GM12892 (cell line): Measurements from ENCODE around the gene DNASE1L3.
A peak's percentile ranks its signal among the peaks of the same experiment; 100 is the strongest.

Experiments
- DNase-seq: peaks from one replicate; pipeline ENCODE4 v3.0.0; 2011; ENCODE audit not compliant: insufficient read length
- FAIRE-seq: peaks from 2 replicates; lab custom pipeline; 2011; peaks lifted over from hg19 to GRCh38; lab: Jason Lieb, UNC
- POLR2A ChIP-seq: IDR thresholded peaks from 2 replicates; pipeline ENCODE4 v1.6.1; 2011; ENCODE audit warnings: low read depth, low read length, control low read depth
- POLR2AphosphoS5 ChIP-seq: IDR thresholded peaks from 2 replicates; pipeline ENCODE4 v1.6.1; 2011; ENCODE audit warnings: low read depth, low read length, control low read depth
- TAF1 ChIP-seq: IDR thresholded peaks from 2 replicates; pipeline ENCODE4 v1.6.1; 2011; ENCODE audit warnings: low read depth, mild to moderate bottlenecking, control low read depth, low read length, borderline replicate concordance

DNASE1L3 gene

DNA sequence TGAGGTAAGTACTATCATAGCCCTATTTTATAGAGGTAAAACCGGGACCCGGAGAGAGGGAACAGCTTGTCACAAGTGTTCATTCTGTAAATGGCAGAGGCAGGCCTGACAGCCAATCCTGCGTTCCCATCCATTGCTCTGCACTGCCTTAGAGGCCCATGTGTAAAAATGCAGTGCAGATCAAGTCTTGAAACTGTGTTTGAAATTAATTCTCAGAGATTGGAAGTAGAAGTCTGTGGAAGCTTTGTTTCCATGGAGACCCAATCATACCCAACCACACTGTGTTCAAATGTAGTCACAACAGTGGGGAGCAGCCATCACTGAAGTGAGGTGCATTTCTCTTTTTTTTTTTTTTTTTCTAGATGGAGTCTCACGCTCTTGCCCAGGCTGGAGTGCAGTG is 13.1 kb upstream of the DNASE1L3 start:
- FAIRE-seq (no peak), DNase-seq (no peak)
- TF ChIP-seq POLR2AphosphoS5 = no peak
- no peak for TF ChIP-seq POLR2A
- TF ChIP-seq TAF1 = no peak

GRCh38 chr3:58222161-58222724 is 11.5 kb upstream of the DNASE1L3 start:
- DNase-seq (no peak), FAIRE-seq (no peak)

DNA sequence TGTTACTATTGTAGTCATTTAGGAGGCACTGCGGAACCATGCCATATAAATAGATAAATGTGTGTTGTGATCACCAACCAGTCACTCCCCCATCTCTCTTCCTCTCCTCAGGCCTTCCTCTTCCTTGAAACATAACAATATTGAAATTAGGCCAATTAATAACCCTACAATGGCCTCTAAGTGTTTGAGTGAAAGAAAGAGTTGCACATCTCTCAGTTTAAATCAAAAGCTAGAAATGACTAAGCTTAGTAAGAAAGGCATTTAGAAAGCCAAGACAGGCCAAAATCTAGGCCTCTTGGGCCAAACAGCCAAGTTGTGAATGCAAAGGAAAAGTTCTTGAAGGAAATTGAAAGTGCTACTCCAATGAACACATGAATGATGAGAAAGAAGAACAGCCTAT is 8.1 kb upstream of the DNASE1L3 start:
- peak; percentile 56 for FAIRE-seq
- TF ChIP-seq TAF1 = no peak
- no peak for TF ChIP-seq POLR2A
- TF ChIP-seq POLR2AphosphoS5 = no peak
- no peak for DNase-seq

More at GRCh38 chr3:58222161-58222724, 11.5 kb upstream of the DNASE1L3 start:
- no peak for TF ChIP-seq POLR2A

- TF ChIP-seq POLR2AphosphoS5 (no peak), POLR2A (no peak), TAF1 (no peak)
- peak; percentile 90 for FAIRE-seq
- DNase-seq = no peak
Observed at GRCh38 chr3:58217209-58217811, 6.5 kb upstream of the DNASE1L3 start.

GRCh38 chr3:58216496-58217195 is 5.9 kb upstream of the DNASE1L3 start:
- DNase-seq = no peak
- FAIRE-seq = no peak
- TF ChIP-seq POLR2AphosphoS5 (no peak), TAF1 (no peak), POLR2A (no peak)

DNA sequence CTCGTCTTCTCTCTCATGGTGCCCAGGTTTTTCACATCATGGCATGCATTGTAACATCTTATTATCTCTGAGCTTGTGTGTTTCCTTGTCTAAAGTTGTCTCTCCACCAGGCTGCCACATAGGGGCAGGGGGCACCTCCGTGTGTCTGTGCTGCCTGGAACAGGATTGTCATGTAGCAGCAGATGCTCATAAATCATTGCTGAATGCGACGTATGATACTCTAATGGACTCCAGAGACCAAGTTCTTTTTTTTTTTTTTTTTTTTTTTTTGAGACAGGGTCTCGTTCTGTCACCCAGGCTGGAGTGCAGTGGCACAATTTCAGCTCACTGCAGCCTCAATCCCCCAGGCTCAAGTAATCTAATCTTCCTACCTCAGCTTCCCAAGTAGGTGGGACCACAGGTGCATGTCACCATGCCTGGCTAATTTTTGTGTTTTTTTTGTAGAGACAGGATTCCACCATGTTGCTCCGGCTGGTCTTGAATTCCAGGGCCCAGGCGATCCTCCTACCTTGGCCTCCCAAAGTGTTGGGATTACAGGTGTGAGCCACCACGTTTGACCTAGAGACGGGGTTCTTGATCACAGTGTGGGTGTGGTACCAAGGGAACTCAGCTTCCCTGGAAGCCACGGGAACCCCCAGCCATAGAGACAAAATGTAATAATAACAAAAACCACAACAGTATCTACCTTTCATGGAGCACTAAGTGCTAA is 4.7 kb upstream of the DNASE1L3 start:
- no peak for DNase-seq
- TF ChIP-seq POLR2A (no peak), POLR2AphosphoS5 (no peak)
- no peak for FAIRE-seq

DNA sequence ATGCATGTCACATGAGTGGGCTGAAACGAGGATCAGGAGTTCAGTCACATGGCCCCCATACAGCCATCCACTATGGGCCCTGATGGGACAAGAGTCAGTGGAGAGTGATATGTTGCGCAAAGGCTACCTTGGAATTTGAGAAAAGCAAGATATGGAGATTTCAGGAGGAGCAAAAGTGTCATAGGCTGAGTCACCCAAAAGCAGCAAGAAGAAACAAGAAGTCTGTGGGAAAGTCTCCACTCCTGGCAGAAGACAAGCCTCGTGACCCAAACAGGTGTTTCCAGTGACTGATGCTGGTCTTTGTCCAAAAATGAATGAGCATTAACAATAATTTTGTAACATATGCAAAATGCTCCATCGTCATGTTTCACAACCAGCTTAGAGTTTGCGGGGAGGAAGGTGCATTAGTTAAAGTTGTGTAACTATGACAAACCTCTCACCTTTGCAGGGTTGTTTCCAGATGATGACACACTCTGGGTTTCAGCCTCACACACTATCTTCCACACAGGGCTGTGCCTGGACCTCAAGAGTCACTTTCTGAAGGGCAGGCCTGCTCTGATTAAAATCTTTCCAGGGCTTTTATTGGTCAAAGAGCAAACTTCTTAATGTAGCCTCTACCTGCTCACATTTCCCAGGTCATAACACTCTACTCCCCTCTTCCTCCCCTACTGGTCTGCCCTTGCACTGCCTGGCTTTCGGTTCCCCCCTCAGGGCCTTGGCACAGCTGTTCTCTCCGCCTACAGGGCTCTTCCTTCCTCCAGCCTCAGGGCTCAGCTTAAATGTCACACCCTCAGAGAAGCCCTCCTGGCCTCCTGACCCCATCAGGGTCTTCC is 3.9 kb upstream of the DNASE1L3 start:
- FAIRE-seq = peak; percentile 99
- DNase-seq = peak; percentile 36
- TF ChIP-seq POLR2A (no peak), TAF1 (no peak), POLR2AphosphoS5 (no peak; the same call in 1 of the 2 replicates)

GRCh38 chr3:58209933-58210332 is 839 bp downstream of the DNASE1L3 start:
- FAIRE-seq = no peak
- DNase-seq = no peak
- TF ChIP-seq TAF1 = no peak
- no peak for TF ChIP-seq POLR2AphosphoS5

GRCh38 chr3:58207954-58208353 is 2.8 kb downstream of the DNASE1L3 start:
- FAIRE-seq (no peak), DNase-seq (no peak)
- no peak for TF ChIP-seq POLR2AphosphoS5
- no peak for TF ChIP-seq TAF1
- TF ChIP-seq POLR2A = no peak

DNA sequence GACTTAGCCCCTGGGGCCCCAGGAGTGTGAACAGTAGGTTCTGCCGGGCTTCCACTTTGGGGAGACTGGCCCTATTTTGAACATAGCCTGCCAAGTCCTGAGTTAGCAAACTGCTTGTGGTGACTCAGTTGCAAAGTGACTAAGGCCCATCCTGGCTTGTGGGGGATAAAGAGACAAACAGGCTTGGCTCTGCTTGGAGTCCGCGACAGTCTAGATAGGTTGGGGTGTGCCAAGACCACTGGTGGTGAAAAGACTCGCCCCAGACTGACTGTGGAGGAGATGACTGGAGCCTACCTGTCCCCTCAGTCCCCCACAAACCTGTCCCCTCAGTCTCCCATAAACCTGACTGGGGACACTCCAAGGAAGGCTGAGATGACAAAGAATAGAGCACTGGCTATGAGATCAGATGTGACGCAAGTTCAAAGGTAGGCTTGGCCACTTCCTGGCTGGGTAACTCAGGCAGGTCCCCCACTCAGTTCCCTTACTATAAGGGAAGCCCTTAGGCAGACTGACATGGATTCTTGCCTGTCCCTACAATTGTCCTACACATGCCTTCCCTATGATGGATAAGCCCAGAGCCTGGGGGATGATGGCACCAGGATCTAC is 4.3 kb downstream of the DNASE1L3 start:
- peak; percentile 67 for FAIRE-seq
- DNase-seq = no peak
- TF ChIP-seq POLR2AphosphoS5 (no peak), TAF1 (no peak), POLR2A (no peak)

GRCh38 chr3:58205981-58206380 is 4.8 kb downstream of the DNASE1L3 start:
- FAIRE-seq (no peak), DNase-seq (no peak)
- TF ChIP-seq POLR2A = no peak
- no peak for TF ChIP-seq POLR2AphosphoS5
- no peak for TF ChIP-seq TAF1

- TF ChIP-seq TAF1 (no peak), POLR2AphosphoS5 (no peak), POLR2A (no peak)
- DNase-seq = no peak
- FAIRE-seq = no peak
Observed at GRCh38 chr3:58204720-58205119, 6.1 kb downstream of the DNASE1L3 start.
